ENCODE results near the gene HTRA2.

GRCh38 chr2:74505448-74506246 lies 24.1 kb upstream of the HTRA2 start:
- TF ChIP-seq, protein P1, sequence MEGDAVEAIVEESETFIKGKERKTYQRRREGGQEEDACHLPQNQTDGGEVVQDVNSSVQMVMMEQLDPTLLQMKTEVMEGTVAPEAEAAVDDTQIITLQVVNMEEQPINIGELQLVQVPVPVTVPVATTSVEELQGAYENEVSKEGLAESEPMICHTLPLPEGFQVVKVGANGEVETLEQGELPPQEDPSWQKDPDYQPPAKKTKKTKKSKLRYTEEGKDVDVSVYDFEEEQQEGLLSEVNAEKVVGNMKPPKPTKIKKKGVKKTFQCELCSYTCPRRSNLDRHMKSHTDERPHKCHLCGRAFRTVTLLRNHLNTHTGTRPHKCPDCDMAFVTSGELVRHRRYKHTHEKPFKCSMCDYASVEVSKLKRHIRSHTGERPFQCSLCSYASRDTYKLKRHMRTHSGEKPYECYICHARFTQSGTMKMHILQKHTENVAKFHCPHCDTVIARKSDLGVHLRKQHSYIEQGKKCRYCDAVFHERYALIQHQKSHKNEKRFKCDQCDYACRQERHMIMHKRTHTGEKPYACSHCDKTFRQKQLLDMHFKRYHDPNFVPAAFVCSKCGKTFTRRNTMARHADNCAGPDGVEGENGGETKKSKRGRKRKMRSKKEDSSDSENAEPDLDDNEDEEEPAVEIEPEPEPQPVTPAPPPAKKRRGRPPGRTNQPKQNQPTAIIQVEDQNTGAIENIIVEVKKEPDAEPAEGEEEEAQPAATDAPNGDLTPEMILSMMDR (optimal IDR thresholded peaks at IDR 0.05 in 1 of 3, IDR thresholded peaks at IDR 0.05 in 1 of 3, conservative IDR thresholded peaks at IDR 0.05 in 1 of 3; ENCODE audit: extremely low read depth in 1 of 3, insufficient read depth in 2 of 3, low read length in 3 of 3): no peak
- TF ChIP-seq EZH2 (IDR thresholded peaks at IDR 0.05; ENCODE audit: low read length): no peak

Measured in keratinocyte (primary cell).